BE2C (cell line): Measurements from ENCODE around the gene CCDC152.
"Not testable (repeated sequence)": the region's sequence is repeated elsewhere in the genome, so short reads cannot be mapped to it uniquely, and the experiment has no call there.

Source experiments
- DNase-seq: peaks from one replicate; pipeline ENCODE4 v3.0.0-alpha.2; 2020
- H3K27me3 ChIP-seq: fragments of 250-450 bp; sonication (Bioruptor Pico); 2 replicates; pipeline ENCODE4 v1.5.1; 2020; ENCODE audit warnings: mild to moderate bottlenecking
- H3K36me3 ChIP-seq: fragments of 250-450 bp; sonication (Bioruptor Pico); 2 replicates; pipeline ENCODE4 v1.5.1; 2020; ENCODE audit warnings: mild to moderate bottlenecking
- H3K4me1 ChIP-seq: fragments of 250-450 bp; sonication (Bioruptor Pico); 2 replicates; pipeline ENCODE4 v1.5.1; 2020
- H3K4me3 ChIP-seq: 2 replicates; pipeline ENCODE4 v1.5.1; 2011; ENCODE audit warnings: low read depth, low read length
- H3K9me3 ChIP-seq: fragments of 250-450 bp; sonication (Bioruptor Pico); 2 replicates; pipeline ENCODE4 v1.5.1; 2020
- TF ChIP-seq, protein P1 (sequence below): IDR thresholded peaks from 2 replicates; pipeline ENCODE4 v1.5.1; 2012; ENCODE audit warnings: mild to moderate bottlenecking, low read depth, low read length

The CCDC152 gene

DNA sequence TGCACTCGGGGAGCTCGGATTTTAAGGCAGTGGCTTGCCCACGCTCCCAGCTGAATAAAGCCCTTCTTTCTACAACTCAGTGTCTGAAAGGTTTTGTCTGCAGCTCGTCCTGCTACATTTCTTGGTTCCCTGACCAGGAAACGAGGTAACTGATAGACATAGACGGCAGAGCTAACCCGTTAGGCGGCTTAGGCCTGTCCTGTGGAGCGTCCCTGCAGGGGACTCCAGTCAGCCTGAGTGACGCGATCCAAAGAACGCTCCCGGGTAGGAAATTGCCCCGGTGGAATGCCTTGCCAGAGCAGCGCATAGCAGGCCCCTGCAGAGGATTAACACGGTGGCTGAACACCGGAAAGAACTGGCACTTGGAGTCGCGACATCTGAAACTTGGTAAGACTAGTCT is 56.9 kb downstream of the CCDC152 start:
- Histone ChIP-seq H3K27me3 (no peaks in the 10 kb centered on the region; the same call in 1 of the 2 replicates), H3K4me1 (no peaks in the 10 kb centered on the region), H3K4me3 (no peak overlapping the region), H3K9me3 (no peaks in the 10 kb centered on the region), H3K36me3 (no peaks in the 10 kb centered on the region)
- TF ChIP-seq, protein P1, sequence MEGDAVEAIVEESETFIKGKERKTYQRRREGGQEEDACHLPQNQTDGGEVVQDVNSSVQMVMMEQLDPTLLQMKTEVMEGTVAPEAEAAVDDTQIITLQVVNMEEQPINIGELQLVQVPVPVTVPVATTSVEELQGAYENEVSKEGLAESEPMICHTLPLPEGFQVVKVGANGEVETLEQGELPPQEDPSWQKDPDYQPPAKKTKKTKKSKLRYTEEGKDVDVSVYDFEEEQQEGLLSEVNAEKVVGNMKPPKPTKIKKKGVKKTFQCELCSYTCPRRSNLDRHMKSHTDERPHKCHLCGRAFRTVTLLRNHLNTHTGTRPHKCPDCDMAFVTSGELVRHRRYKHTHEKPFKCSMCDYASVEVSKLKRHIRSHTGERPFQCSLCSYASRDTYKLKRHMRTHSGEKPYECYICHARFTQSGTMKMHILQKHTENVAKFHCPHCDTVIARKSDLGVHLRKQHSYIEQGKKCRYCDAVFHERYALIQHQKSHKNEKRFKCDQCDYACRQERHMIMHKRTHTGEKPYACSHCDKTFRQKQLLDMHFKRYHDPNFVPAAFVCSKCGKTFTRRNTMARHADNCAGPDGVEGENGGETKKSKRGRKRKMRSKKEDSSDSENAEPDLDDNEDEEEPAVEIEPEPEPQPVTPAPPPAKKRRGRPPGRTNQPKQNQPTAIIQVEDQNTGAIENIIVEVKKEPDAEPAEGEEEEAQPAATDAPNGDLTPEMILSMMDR = no peak
- no peak for DNase-seq

DNA sequence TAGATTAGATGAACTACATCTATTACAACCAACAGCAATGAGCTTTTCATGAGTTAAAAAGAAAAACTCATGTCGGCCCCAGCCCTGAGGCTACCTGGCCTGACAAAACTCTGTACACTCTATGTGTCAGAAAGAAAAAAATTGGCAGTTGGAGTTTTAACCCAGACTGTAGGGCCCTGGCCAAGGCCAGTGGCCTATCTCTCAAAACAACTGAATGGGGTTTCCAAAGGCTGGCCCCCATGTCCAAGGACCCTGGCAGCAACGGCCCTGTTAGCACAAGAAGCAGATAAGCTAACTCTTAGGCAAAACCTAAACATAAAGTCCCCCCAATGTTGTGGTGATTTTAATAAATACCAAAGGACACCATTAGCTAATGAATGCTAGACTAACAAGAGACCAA is 59.9 kb downstream of the CCDC152 start:
- H3K4me1 ChIP-seq, H3K36me3 ChIP-seq, H3K9me3 ChIP-seq, DNase-seq, H3K4me3 ChIP-seq, H3K27me3 ChIP-seq: not testable (repeated sequence)

DNA sequence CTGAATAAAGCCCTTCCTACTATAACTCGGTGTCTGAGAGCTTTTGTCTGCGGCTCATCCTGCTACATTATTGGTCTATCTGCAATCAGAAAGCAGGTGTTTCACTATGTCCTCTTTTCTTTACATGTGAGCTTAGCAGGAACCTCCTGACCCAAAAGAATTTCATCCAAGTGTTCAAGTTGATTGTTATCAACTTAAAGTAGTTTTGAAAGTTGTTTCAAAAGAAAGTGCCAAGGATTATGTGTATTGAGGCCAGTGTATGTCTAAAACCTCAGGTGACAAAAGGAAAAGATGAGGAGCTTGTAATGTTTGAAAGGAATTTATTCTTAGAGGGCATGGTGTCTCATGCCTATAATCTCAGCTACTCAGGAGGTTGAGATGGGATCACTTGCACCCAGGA is 63.1 kb downstream of the CCDC152 start:
- H3K9me3 ChIP-seq = no peaks in the 10 kb centered on the region
- TF ChIP-seq, protein P1 = no peak
- H3K27me3 ChIP-seq = no peaks in the 10 kb centered on the region; the same call in 1 of the 2 replicates

DNA sequence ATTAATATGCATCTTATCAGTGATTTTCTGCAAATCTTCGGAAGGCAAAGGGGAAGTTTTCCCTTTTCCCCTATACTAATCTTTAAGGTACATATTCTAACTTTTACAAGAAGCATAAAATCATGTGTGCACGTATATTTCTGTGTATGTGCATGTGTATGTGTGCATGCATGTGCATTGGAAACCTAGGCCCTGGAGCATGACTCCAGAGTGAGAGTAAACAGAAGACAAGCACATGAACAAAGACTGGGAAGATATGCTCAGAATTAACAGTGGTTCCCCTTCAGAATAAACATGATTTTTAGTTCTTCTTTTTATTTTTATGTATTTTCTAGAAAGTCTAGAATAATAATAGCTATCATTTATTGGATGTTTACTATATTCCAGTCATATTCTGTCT is 65.9 kb downstream of the CCDC152 start:
- no peaks in the 10 kb centered on the region for H3K4me1 ChIP-seq
- no peaks in the 10 kb centered on the region for H3K27me3 ChIP-seq
- DNase-seq = no peak
- no peaks in the 10 kb centered on the region for H3K9me3 ChIP-seq
- no peaks in the 10 kb centered on the region for H3K36me3 ChIP-seq
- H3K4me3 ChIP-seq = no peak overlapping the region
- TF ChIP-seq, protein P1 = no peak

More for the DNA sequence above, 63.1 kb downstream of the CCDC152 start:
- Histone ChIP-seq H3K4me3 (no peak overlapping the region), H3K4me1 (no peaks in the 10 kb centered on the region), H3K36me3 (no peaks in the 10 kb centered on the region)
- no peak for DNase-seq

DNA sequence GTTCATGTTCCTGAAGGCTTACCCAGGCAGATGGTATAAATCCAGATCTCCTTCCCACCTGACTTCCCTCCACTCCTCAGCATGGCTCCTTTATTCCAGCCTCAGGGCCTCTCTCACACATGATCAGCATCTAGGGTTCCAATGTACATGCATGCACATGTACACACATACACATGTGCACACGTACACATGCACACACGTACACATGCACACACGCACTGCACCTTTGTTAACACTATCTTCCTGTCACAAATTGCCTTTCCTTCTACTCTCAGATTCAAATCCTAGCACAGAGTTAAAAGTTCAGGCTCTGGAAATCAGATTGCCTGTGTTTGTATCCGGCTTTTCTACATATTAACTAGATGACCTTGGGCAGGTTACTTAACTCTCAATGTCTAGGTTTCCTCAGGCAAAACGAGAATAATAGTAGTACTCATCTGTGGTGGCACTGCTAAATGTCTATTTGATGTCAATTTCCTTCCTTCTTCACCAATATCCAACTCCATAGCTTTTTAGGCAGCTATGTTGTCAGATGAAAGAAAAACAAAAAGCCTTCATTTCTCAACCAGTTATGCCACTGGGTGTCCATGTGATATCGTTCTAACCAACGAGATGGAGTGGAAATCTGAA is 67.8 kb downstream of the CCDC152 start:
- TF ChIP-seq, protein P1 = no peak
- no peaks in the 10 kb centered on the region for H3K9me3 ChIP-seq
- H3K4me1 ChIP-seq = no peaks in the 10 kb centered on the region
- H3K36me3 ChIP-seq = no peaks in the 10 kb centered on the region
- DNase-seq = no peak
- no peak overlapping the region for H3K4me3 ChIP-seq
- no peaks in the 10 kb centered on the region for H3K27me3 ChIP-seq

DNA sequence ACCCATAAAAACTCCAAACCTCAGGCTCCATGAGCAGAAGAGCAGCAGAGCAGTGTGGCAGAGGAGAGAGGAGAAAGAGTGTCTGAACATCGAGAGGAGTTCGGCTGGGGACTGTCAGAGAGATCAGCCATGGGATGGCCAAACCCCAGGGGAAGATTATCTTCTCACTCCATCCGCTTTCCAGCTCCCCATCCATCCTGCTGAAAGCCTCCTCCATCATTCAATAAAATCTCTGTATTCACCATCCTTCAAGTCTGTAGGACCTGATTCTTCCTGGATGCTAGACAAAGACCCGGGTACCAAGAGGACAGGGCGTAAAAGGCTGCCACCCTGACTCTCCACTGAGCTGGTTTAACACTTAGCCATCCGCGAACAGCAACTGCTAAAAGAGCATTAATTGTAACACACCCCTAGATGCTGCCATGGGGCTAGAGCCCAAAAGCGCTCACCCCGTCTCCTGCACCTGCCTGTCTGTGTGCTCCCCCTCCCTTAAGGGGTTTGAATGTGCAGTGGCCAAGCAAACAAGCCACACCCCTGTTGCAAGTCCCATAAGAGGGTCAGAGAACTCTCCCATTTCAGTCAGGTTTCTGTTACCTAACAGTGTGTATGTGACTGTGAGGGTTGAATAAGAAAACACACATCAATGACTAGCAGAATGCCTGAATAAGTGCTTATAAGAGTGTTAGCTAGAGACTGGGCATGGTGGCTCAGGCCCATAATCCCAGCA is 69.0 kb downstream of the CCDC152 start:
- no peak overlapping the region for H3K4me3 ChIP-seq
- TF ChIP-seq, protein P1 = no peak
- H3K9me3 ChIP-seq = no peaks in the 10 kb centered on the region
- H3K4me1 ChIP-seq = no peaks in the 10 kb centered on the region
- no peaks in the 10 kb centered on the region for H3K36me3 ChIP-seq
- H3K27me3 ChIP-seq = no peaks in the 10 kb centered on the region
- DNase-seq = no peak
